Astrocyte (in vitro differentiated cells and primary cell): ENCODE results near the gene CAPN11. TPM values are rescaled to one million over a fixed set of nuclear protein-coding genes. Genes with fewer than 3 reads are reported as not detected.

Experiments
- DNase-seq: peaks from one replicate; pipeline ENCODE4 v3.0.0-alpha.2; 2010; ENCODE audit warnings: low read depth
- FAIRE-seq: peaks from 2 replicates; lab custom pipeline; 2011; peaks lifted over from hg19 to GRCh38; lab: Jason Lieb, UNC
- H2AFZ ChIP-seq: 2 replicates; pipeline ENCODE4 v1.6.0; 2012; ENCODE audit warnings: low read depth, low read length, inconsistent platforms
- H3K27ac ChIP-seq: 2 replicates; pipeline ENCODE4 v1.5.1; 2011; ENCODE audit warnings: low read depth, low read length, inconsistent platforms
- H3K27me3 ChIP-seq: 2 replicates; pipeline ENCODE4 v1.6.0; 2011; ENCODE audit warnings: low read length, inconsistent platforms; ENCODE audit not compliant: insufficient read depth
- H3K36me3 ChIP-seq: 2 replicates; pipeline ENCODE4 v1.5.1; 2011; ENCODE audit warnings: low read length, inconsistent platforms; ENCODE audit not compliant: insufficient read depth
- H3K4me1 ChIP-seq: 2 replicates; pipeline ENCODE4 v1.5.1; 2011; ENCODE audit warnings: low read length, inconsistent platforms; ENCODE audit not compliant: insufficient read depth
- H3K4me2 ChIP-seq: 2 replicates; pipeline ENCODE4 v1.6.0; 2012; ENCODE audit warnings: low read length, inconsistent platforms
- H3K4me3 ChIP-seq: 2 replicates; pipeline ENCODE4 v1.5.1; 2011; ENCODE audit warnings: low read depth, mild to moderate bottlenecking, low read length, inconsistent platforms; ENCODE audit not compliant: insufficient read depth
- H3K79me2 ChIP-seq: 2 replicates; pipeline ENCODE4 v1.6.0; 2012; ENCODE audit warnings: mild to moderate bottlenecking, low read length, inconsistent platforms; ENCODE audit not compliant: insufficient read depth
- H3K9ac ChIP-seq: 2 replicates; pipeline ENCODE4 v1.6.0; 2012; ENCODE audit warnings: mild to moderate bottlenecking, low read length, inconsistent platforms
- H3K9me3 ChIP-seq: 2 replicates; pipeline ENCODE4 v1.5.1; 2012; ENCODE audit warnings: low read depth, mild to moderate bottlenecking, low read length, inconsistent platforms; ENCODE audit not compliant: insufficient read depth
- H4K20me1 ChIP-seq: 2 replicates; pipeline ENCODE4 v1.6.0; 2012; ENCODE audit warnings: low read length, inconsistent platforms; ENCODE audit not compliant: insufficient read depth
- H3K27ac Mint-ChIP-seq: one replicate; pipeline ENCODE4 v1.8.0; 2021; ENCODE audit warnings: mild to moderate bottlenecking, mixed read lengths; ENCODE audit not compliant: unreplicated experiment
- H3K27me3 Mint-ChIP-seq: one replicate; pipeline ENCODE4 v1.8.0; 2021; ENCODE audit warnings: low read depth, mixed read lengths; ENCODE audit not compliant: unreplicated experiment
- H3K36me3 Mint-ChIP-seq: one replicate; pipeline ENCODE4 v1.8.0; 2021; ENCODE audit warnings: low read depth, mixed read lengths; ENCODE audit not compliant: unreplicated experiment
- H3K4me1 Mint-ChIP-seq: one replicate; pipeline ENCODE4 v1.8.0; 2021; ENCODE audit warnings: low read depth, mixed read lengths; ENCODE audit not compliant: unreplicated experiment
- H3K4me3 Mint-ChIP-seq: one replicate; pipeline ENCODE4 v1.8.0; 2021; ENCODE audit warnings: mild to moderate bottlenecking, moderate library complexity, mixed read lengths; ENCODE audit not compliant: unreplicated experiment
- H3K9me3 Mint-ChIP-seq: one replicate; pipeline ENCODE4 v1.8.0; 2021; ENCODE audit warnings: mild to moderate bottlenecking, mixed read lengths; ENCODE audit not compliant: unreplicated experiment
- CTCF ChIP-seq: IDR thresholded peaks from 2 replicates; pipeline ENCODE4 v1.5.1; 2011; ENCODE audit warnings: low read depth, mild to moderate bottlenecking, inconsistent platforms, low read length, moderate library complexity; ENCODE audit not compliant: insufficient read depth
- EZH2 ChIP-seq: IDR thresholded peaks from 2 replicates; pipeline ENCODE4 v1.6.1; 2012; ENCODE audit warnings: mild to moderate bottlenecking, low read length, inconsistent platforms; ENCODE audit not compliant: insufficient read depth
- total RNA-seq: library from RNA; stranded (reverse); gene quantifications from 2 replicates; pipeline ENCODE4 v1.2.1, GENCODE V29; 2021

Gene CAPN11
- total RNA-seq, 1 donor from 2014 or later: not detected

DNA sequence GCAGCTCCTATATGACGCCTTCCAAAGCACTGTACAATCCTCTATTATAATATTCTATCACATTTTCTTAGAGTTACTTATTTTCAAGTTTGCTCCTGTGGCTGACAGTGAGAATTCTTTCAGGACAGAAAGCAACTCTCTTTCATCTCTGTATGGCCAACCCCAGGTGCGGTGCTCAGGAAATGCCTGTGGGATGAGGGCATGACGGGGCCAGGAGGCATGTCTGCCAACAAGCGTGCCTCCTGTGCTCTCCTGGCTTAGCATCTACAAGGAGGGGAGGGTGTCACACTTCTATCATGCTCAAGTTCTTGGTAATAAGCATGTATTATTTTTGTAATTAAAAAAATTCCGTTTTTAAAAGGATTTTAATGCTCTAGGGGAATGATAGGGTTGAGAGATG, 42.8 kb upstream of the CAPN11 start:
- TF ChIP-seq CTCF: no peak
- TF ChIP-seq EZH2: no peak
- peaks cover 41% of the 10 kb centered on the region for H3K4me1 ChIP-seq
- H3K4me1 Mint-ChIP-seq: peaks cover 66% of the 10 kb centered on the region
- H3K9me3 Mint-ChIP-seq: no peaks in the 10 kb centered on the region
- peak; percentile 79 for DNase-seq
- H3K27ac Mint-ChIP-seq: peak overlapping the region; percentile 100
- peak overlapping the region; percentile 41 for H3K4me3 ChIP-seq
- H3K9ac ChIP-seq: peak overlapping the region; percentile 82
- H3K4me2 ChIP-seq: peak overlapping the region; percentile 91
- peak overlapping the region; percentile 68 for H3K4me3 Mint-ChIP-seq
- H3K36me3 Mint-ChIP-seq: peaks cover 21% of the 10 kb centered on the region
- no peaks in the 10 kb centered on the region for H3K27me3 ChIP-seq
- H2AFZ ChIP-seq: no peak overlapping the region
- peaks cover 26% of the 10 kb centered on the region for H3K36me3 ChIP-seq
- no peaks in the 10 kb centered on the region for H3K27me3 Mint-ChIP-seq
- H3K79me2 ChIP-seq: peaks cover 75% of the 10 kb centered on the region
- H3K27ac ChIP-seq: peak overlapping the region; percentile 96
- no peaks in the 10 kb centered on the region for H3K9me3 ChIP-seq
- no peak for FAIRE-seq
- H4K20me1 ChIP-seq: peaks cover 71% of the 10 kb centered on the region

- TF ChIP-seq CTCF (no peak), EZH2 (no peak)
- Mint-ChIP-seq H3K27me3 (no peaks in the 10 kb centered on the region), H3K27ac (peak overlapping the region; percentile 100), H3K36me3 (peaks cover 13% of the 10 kb centered on the region), H3K4me1 (peaks cover 64% of the 10 kb centered on the region), H3K4me3 (peak overlapping the region; percentile 68), H3K9me3 (no peaks in the 10 kb centered on the region)
- Histone ChIP-seq H3K4me3 (peak overlapping the region; percentile 41), H3K36me3 (peaks cover 20% of the 10 kb centered on the region), H3K27ac (peak overlapping the region; percentile 96), H3K27me3 (no peaks in the 10 kb centered on the region), H3K79me2 (peaks cover 80% of the 10 kb centered on the region), H4K20me1 (peaks cover 70% of the 10 kb centered on the region), H2AFZ (no peak overlapping the region), H3K9ac (peak overlapping the region; percentile 82), H3K9me3 (no peaks in the 10 kb centered on the region), H3K4me2 (peak overlapping the region; percentile 91), H3K4me1 (peaks cover 48% of the 10 kb centered on the region)
- peak; percentile 94 for DNase-seq
- FAIRE-seq: peak; percentile 9
Measured at GRCh38 chr6:44116641-44117382, 41.8 kb upstream of the CAPN11 start.
